Ectodermal cell (in vitro differentiated cells): ENCODE data around the gene KRTAP10-10.
"Not testable (repeated sequence)": the region's sequence is repeated elsewhere in the genome, so short reads cannot be mapped to it uniquely, and the experiment has no call there.

Experiments used
- H3K27ac ChIP-seq: 2 replicates; pipeline ENCODE4 v1.7.0; 2013; ENCODE audit warnings: mild to moderate bottlenecking, low read depth, low read length; ENCODE audit not compliant: insufficient read depth, poor library complexity, severe bottlenecking
- H3K27me3 ChIP-seq: 2 replicates; pipeline ENCODE4 v1.7.0; 2013; ENCODE audit warnings: mild to moderate bottlenecking, low read length; ENCODE audit not compliant: insufficient read depth, control insufficient read depth, poor library complexity, severe bottlenecking
- H3K36me3 ChIP-seq: one replicate; pipeline ENCODE4 v1.7.0; 2013; ENCODE audit warnings: low read length; ENCODE audit not compliant: control insufficient read depth, insufficient read depth
- H3K4me1 ChIP-seq: one replicate; pipeline ENCODE4 v1.7.0; 2013; ENCODE audit warnings: low read length; ENCODE audit not compliant: control insufficient read depth, insufficient read depth
- H3K4me3 ChIP-seq: 2 replicates; pipeline ENCODE4 v1.7.0; 2013; ENCODE audit warnings: low read depth, low read length, control low read depth; ENCODE audit not compliant: insufficient read depth
- H3K9me3 ChIP-seq: 2 replicates; pipeline ENCODE4 v1.7.0; 2013; ENCODE audit warnings: mild to moderate bottlenecking, low read length, moderate library complexity; ENCODE audit not compliant: control insufficient read depth
- WGBS, 2 experiments: methylation state at CpG; one replicate each; pipeline ENCODE4 v1.1.7; 2013; ENCODE audit warnings: missing lambda C conversion rate in 2 of 2; 5-methylcytosine and 5-hydroxymethylcytosine counted together

KRTAP10-10 gene

DNA sequence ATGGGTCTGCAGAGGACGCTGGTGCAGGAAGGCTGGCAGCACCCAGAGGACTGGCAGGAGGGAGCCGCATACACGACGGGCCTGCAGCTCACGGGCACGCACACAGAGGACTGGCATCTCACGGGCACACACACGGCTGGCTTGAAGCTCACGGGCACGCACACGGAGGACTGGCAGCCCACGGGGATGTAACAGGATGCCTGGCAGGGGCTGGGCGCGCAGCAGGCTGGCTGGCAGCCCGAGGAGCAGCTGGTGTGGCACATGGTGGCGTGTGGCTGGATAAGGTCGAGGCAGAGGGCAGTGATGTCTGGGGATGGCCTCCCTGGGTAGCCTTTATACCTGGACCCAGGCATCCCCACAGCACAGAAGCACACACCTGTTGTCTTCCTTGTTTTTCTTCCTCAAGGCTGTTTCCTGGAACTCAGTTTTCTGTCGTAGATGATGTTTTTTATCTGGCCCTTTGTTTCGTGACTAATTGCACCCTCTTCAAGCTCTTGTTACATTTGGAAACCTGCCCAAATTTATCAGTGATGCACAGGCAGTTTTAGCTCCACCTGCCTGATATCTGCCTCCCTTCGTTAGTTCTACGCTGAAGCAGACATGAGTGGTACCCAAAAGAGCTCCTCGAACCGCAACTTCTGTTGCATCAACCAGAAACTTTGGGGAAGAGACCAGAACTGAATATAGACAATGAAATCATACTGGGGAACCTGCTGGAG lies 44.9 kb downstream of the KRTAP10-10 start, which contains the start of gene KRTAP12-1:
Gene KRTAP12-1 (minus strand): TSS at position 303 of the 719 bp plus-strand sequence. CDS start 40 bp downstream, at position 263.
- no peaks in the 10 kb centered on the region for H3K27me3 ChIP-seq
- WGBS, 2 experiments: 94 to 95% methylated on average over 23 of the region's 23 CpGs
- no peak within 1 kb of the TSS for H3K27ac ChIP-seq
- H3K4me1 ChIP-seq: peaks cover 7% of the 10 kb centered on the region
- no peaks in the 10 kb centered on the region for H3K9me3 ChIP-seq
- H3K4me3 ChIP-seq: no peak within 1 kb of the TSS
- no peaks in the 10 kb centered on the region for H3K36me3 ChIP-seq

DNA sequence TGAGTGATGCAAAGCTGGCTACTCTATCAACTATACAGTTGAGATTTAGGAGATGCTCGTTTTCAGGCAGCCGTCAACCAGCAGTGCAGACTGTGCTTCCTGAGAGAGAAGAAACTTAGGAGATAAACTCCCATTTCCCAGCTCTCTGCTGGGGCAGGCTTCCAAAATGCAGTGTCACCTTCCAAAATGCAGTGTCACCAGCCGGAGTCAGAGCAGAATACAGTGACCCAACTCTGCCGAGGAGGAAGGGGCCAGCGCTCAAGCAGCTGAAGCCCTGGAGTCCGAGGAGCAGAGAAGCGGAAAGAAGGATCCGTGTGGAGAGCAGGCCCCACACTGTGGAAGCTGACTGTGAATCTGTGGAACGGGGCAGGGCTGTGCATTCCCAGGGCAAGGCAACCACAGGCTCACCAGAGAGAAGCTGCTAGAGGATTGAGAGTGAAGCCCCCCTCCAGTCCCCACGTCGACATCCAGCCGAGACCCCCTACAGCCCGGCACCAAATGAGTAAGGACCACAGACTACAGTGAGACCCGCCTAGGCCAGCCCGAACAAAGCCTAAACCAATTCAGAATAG lies 45.5 kb downstream of the KRTAP10-10 start:
- peaks cover 13% of the 10 kb centered on the region for H3K4me1 ChIP-seq
- no peak overlapping the region for H3K27ac ChIP-seq
- WGBS, 2 experiments: 90 to 92% methylated on average over 15 of the region's 15 CpGs
- no peaks in the 10 kb centered on the region for H3K9me3 ChIP-seq
- no peaks in the 10 kb centered on the region for H3K36me3 ChIP-seq
- no peak overlapping the region for H3K4me3 ChIP-seq
- no peaks in the 10 kb centered on the region for H3K27me3 ChIP-seq

DNA sequence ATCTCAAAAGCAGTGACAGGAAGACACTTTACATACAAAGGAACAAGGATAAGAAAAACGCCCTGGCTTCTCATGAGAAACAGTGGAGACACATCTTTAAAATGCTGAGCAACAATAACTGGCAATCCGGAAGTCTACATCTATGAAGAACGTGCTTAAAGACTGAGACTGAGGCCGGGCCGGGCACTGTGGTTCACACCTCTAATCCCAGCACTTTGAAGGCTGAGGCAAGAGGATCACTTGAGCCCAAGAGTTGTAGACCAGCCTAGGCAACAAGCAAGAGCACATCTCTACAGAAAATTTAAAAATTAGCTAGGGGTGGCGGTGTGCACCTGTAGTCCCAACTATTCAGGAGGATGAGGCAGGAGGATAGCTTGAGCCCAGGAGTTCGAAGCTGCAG lies 46.9 kb downstream of the KRTAP10-10 start:
- Histone ChIP-seq H3K27me3 (no peaks in the 10 kb centered on the region), H3K9me3 (no peaks in the 10 kb centered on the region), H3K4me1 (peaks cover 14% of the 10 kb centered on the region), H3K36me3 (no peaks in the 10 kb centered on the region), H3K27ac (no peak overlapping the region), H3K4me3 (no peak overlapping the region)
- WGBS, 2 experiments: 86 to 90% methylated on average over 7 of the region's 7 CpGs

DNA sequence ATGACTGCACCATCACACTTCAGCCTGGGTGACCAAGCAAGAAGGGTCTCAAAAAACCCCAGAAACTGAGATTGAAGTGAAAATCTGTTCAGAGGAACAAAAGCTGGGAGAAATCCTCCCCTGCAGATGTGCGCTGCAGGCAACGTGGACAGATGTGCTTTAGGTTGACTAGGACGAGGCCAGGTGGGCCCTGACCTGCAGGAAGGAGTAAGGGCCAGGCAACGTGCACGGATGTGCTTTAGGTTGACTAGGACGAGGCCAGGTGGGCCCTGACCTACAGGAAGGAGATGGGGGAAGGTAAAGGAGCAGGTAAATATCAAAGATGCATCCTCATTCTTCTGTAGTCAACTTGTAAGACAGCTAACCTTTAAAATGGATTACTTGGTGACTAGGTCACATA lies 47.3 kb downstream of the KRTAP10-10 start:
- Histone ChIP-seq H3K27me3 (no peaks in the 10 kb centered on the region), H3K9me3 (no peaks in the 10 kb centered on the region), H3K4me3 (no peak overlapping the region), H3K27ac (no peak overlapping the region), H3K36me3 (no peaks in the 10 kb centered on the region), H3K4me1 (peaks cover 14% of the 10 kb centered on the region)
- whole genome bisulfite sequencing, 2 experiments: 86 to 87% methylated on average over 6 of the region's 6 CpGs

DNA sequence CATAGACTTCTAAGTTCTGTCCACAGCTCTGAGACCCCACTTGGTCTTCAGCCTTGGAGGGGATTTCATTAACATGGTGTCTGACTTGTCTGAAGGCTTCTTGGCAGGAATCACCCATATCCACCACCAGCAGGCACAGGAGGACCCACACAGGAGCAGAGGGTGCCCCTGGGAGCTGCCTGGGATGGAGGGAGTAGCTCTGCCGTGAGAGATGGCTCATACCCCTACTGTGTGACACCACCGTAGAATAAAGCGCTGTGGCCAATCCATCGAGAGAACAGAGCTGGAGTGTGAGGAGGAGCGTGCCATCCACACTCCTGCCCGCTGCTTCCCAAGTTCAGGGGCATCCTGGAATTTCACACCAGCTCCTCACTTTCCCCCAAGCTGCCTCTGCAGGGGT lies 47.9 kb downstream of the KRTAP10-10 start:
- H3K4me3 ChIP-seq, H3K36me3 ChIP-seq, H3K27ac ChIP-seq, H3K9me3 ChIP-seq, H3K27me3 ChIP-seq: not testable (repeated sequence)
- H3K4me1 ChIP-seq: peaks cover 14% of the 10 kb centered on the region
- 88 to 91% methylated on average over 6 of the region's 6 CpGs for WGBS, 2 experiments

DNA sequence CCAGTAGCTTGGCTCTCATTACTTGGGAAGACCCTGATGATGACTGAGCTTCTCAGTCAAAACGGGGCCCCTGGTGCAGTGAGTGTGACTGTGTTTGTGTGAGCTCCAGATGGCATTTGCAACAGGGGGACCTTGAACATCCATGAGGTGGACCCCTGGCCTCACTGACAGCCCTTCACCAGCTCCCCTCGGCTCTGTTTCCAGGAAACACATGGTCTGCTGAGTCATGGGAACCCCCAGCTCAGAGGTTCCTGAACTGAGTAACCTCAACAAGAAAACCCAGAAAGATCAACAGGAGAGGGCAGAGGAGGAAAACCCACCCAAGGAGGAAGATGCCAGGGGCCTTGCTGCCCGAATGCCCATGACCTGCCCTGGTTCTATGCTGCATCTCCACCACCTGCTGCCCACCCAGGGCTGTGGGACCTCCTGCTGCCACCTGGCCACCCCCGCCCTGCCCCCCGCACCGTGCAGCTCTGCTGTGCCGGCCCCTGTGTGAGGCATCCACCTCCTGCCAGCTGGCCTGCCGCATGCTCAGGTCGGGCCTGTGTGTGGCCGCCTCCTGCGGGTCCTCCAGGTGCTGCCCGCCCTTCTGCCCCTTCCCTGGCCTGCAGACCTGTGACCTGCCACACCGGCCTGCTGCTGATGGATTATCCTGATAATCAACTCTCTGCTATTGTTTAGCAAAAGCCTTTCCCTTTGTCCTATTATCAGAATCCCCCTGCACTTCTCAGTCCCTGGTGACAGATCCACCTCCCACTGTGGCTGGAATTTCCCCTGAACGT lies 49.0 kb downstream of the KRTAP10-10 start:
- H3K36me3 ChIP-seq: no peaks in the 10 kb centered on the region
- WGBS, 2 experiments: 26 to 28% methylated on average over 14 of the region's 14 CpGs
- no peak overlapping the region for H3K4me3 ChIP-seq
- no peak overlapping the region for H3K27ac ChIP-seq
- H3K9me3 ChIP-seq: no peaks in the 10 kb centered on the region
- peaks cover 14% of the 10 kb centered on the region for H3K4me1 ChIP-seq
- no peaks in the 10 kb centered on the region for H3K27me3 ChIP-seq

DNA sequence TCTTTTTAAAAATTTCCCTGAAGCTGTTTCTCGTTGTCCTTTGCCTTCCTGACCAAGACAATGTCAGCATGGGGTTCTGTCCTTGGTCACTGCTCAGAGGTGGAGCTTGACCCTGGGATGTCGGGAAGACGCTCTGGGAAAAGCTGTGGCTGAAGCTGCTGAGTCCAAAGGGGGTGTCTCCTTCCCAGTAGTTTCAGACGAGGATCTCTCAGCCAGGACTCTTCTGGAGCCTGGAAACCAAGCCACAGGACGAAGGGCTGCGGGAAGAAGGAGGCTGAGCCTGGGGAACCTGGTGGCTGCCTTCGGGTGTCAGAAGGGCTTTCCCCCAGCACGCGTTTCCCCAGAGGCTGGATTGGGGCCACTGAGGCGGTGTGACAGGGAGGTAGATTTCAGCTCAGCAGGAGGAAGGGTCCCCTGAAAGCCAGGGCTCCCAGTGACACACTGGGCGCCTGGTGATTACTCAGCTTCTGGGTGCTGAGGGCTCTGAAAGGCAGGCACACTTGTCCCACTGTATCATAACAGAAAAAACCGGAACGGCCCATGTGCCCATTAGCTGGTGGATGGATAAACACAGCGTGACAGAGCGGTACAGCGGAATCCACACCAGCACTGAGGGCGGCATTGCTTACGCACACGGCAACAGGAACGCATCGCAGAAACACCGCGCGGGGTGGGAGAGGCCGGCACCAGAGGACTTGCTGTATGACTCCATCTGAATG lies 49.8 kb downstream of the KRTAP10-10 start:
- WGBS, 2 experiments: 74% methylated on average over 25 of the region's 25 CpGs
- no peak overlapping the region for H3K4me3 ChIP-seq
- H3K27me3 ChIP-seq: no peaks in the 10 kb centered on the region
- no peaks in the 10 kb centered on the region for H3K9me3 ChIP-seq
- peak overlapping the region; percentile 46 for H3K27ac ChIP-seq
- no peaks in the 10 kb centered on the region for H3K36me3 ChIP-seq
- peaks cover 14% of the 10 kb centered on the region for H3K4me1 ChIP-seq

DNA sequence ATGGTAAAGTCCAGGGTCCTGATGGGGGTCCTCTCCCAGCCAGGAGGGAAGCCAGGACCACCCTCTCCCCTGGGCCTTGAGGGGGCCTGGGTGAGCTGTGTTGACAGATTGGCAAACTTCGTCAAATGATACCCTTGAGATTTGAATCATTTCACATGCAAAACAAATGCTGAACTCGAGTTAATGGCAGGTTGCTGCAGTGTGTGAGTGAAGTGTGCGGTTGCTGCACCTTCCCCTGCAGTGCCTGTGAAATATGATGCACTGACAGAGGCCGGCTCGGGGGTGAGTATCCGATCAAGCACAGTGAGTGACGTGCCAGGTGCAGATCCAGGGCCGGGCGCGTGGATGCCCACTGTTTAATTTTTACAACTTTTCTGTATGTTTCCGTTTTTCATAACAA lies 50.5 kb downstream of the KRTAP10-10 start:
- Histone ChIP-seq H3K27ac (no peak overlapping the region), H3K4me3 (no peak overlapping the region), H3K27me3 (no peaks in the 10 kb centered on the region), H3K36me3 (no peaks in the 10 kb centered on the region), H3K9me3 (no peaks in the 10 kb centered on the region), H3K4me1 (peaks cover 14% of the 10 kb centered on the region)
- 87 to 90% methylated on average over 10 to 11 of the region's 11 CpGs for WGBS, 2 experiments
